EL (cell line): ENCODE results near the gene TEX29.

Source experiments
- DNase-seq: peaks from one replicate; pipeline ENCODE4 v3.0.0-alpha.2; 2016

The TEX29 gene

DNA sequence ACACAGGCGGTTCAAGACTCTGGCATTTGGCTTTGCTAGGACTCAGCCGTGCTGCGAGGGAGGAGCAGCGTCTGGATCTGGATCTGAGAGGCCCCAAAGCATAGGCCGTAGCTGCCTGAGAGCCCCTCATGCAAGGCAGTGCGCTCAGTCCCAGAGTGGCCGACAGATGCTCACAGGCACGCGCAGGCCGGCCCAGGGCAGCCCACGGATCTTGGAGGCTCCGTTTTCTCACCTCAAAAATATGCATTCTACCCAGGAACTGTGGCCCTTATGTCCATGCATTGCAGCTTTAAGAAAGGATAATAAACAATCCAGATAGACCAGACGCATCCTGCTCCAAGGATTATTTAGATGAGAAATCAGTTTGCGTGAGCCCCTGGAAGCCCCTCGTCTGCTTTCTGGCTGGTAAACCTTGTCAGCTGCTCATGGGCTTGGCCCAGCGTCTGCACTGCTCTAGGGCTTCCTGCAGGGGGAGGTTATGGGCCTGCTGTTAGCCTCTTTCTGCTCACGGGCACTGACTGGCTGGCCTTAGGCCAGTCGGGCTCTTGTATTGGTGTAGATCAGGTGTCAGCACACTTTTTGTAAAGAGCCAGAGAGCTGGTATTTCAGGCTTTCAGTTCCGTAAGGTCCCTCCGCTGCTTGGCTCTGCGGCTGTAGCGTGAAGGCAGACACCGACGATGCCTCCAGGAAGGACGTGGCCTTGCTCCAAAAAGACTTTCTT, 24.2 kb downstream of the TEX29 start:
- DNase-seq = peak; percentile 76

GRCh38 chr13:111345682-111346081, 25.2 kb downstream of the TEX29 start:
- DNase-seq = no peak

DNA sequence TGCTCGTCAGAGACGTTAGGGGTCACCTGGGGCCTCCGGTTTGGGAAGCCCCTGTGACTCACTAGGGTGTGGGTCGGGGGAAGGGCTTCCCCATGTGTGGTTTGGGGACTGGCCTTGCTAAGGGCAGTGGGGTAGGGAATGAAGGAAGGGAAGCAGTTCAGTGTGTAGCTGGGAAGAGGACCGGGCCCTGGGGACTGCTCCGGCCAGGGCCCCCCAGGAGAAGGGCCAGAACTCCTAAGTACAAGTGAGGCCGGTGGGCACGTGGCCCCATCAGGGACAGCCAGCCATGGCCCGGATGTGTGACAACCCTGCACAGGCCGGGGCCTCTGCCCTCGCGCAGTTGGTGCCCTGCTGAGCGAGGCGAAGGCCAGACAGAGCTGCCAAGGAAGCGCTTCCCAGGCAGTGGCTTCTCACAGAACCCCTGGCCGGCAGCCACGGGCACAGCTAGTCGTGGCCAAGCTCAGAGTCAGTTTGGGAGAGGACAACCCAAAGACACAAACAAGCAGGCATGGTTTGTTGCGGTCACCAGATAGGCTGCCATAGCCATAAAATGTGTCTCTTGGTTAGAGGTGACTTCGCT, 25.7 kb downstream of the TEX29 start:
- no peak for DNase-seq

GRCh38 chr13:111347438-111347837, 27.0 kb downstream of the TEX29 start:
- DNase-seq = no peak

DNA sequence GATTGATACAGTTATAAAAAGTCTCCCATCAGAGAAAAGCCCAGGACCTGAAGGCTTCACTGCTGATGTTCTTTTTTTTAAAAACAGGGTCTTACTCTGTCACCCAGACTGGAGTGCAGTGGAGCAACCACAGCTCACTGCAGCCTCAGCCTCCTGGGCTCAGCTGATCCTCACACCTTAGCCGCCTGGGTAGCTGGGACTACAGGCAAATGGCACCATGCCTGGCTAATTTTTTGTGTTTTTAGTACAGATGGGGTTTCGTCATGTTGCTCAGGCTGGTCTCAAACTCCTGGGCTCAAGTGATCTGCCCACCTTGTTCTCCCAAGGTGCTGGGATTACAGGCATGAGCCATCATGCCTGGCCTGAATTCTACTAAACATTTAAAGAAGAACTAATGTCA, 33.1 kb downstream of the TEX29 start:
- DNase-seq = no peak

DNA sequence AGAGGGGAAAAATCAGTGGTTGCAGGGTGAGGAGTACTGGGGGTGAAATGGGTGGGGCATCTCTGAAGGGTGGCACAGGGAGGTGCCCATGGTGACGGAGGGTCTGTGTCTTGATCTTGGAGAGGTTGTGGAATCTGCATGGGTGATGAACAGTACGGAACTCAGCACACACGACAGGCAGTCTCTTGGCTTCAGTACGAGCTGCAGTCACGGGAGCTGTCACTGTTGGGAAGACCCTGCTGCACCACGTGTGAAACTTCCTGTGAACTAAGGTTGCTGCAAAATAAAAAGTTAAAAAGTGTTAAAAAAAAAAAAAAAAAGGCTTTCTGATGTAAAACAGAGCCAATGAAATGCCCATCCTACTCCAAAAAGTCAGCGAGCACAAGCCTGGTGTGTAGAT, 34.3 kb downstream of the TEX29 start:
- no peak for DNase-seq

DNA sequence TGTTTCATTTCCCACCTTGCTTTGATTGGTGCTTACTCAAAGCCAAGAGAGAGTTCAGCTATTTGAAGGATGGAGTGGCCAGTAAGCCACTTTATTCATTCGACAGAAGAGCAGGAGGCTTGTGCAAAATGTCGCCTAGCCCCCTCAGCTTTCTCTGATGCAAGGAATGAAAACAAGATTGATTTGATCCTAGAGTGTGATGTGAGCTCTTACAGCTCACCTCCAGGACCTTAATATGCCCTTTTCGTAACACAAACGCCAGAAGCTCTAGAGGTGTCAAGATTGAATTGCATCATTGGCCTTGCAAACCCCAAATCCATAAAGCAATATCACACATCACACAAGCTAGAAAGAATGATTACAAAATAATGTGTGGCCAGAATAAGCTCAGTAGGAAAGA, 36.4 kb downstream of the TEX29 start:
- no peak for DNase-seq

DNA sequence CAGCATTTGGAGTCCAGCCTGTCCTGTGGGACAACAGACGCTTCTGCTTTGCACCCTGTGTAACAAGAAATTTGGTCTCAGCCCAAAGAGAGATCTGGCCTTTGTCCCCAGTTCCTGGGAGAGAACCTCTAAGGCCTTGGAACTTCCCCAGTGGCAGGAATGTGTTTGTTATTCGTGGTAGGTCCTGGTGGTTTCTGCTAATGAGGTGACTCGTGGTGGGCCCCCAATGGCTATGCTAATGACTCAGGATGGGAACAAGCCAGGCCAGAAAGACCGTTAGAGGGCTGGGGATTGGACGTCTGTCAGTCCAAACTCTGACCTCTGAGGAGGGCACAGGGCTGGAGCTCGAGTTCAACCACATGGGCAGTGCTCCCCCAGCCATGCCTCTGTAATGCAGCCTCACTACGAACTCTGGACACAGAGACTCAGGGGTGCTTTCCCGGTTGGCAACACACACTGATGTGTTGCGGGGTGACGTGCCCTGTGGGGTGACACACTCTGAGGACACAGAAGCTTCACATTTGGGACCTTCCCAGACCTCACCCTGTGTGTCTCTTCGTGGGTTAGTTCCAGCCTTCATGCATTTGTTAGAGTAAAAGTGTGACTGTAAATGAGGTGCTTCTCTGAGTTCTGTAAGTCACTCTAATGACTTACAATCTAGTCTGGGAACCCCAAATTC, 38.9 kb downstream of the TEX29 start:
- peak; percentile 34 for DNase-seq

DNA sequence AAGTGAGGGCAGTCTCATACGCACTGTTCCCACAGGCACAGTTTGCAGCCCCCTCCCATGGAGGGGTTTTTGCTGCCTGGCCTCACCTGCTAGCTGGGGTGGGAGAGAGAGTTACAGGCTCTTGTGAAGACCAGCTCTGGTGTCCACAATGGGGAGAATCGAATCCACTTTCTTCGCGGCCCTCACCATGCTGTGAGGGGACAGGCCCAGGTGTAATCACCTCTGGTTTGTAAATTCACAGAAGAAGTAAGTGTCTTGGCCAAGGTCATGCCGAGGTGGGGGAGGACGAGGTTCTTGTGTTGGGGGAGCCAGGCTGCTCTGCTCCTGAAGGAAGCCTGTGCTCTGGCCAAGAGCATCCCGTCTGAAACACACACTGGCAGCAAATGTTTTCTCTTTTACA, 39.5 kb downstream of the TEX29 start:
- no peak for DNase-seq

GRCh38 chr13:111360452-111360851, 40.0 kb downstream of the TEX29 start:
- DNase-seq = no peak

- DNase-seq = no peak
These were observed 40.8 kb downstream of the TEX29 start for GRCh38 chr13:111361046-111361872.

DNA sequence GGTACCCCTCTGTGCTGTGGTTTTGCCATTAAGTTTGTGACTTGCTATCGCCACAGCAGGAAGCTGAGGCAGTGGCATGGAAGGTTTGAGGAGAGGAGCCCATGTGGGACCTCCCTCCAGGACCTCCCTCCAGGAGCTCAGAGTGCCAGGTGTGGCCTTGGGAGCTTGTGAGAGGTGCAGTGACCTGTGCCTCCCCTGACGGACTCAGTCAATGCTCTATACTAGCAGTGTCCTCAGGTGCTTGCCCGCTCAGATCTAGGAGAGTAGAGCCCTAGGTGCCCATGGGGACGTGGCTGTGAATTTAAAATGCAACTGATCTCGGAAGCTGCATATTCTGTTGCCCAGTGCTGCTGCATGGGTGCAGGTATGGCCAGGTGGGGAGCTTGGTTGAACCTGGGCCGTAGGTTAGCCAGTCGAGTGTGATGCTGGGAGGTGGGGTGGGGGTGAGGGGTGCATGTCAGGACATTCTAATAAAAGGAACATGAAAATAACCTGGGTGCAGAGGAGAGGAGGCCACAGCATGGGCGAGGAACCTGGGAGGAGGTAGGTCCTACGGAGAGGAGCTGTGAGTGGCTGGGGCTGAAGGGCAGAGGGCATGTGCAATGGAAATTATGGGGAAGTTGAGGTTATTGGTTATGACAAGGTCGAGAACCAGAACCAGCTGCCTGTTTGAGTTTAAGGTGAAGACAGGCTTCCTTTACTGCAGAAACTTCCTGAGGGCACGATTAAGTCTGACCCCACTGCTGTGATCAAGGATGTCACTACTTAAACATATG, 41.6 kb downstream of the TEX29 start:
- DNase-seq = no peak

GRCh38 chr13:111363121-111363520, 42.7 kb downstream of the TEX29 start:
- DNase-seq = no peak

DNA sequence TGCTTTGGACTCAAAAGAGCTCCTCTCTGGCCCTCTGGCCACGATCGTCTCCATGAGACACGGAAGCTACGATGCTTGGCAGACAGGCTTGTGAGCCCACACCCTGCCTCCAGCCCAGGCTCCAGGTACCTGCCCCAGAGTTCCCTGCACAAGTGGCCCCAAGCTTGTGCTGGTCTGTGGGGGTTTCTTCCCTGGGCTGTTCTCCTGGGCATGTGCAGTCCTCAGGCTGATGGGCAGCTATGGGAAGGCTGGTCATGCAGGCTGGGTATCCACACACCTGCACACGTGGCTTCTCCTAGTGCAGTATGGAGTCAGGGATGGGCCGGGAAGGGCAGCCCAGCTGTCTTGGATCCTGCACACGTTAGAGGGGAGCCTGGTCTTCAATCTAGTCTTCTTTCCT, 43.1 kb downstream of the TEX29 start:
- no peak for DNase-seq

GRCh38 chr13:111365149-111366005, 44.9 kb downstream of the TEX29 start:
- DNase-seq = no peak

- DNase-seq = no peak
These were observed 46.9 kb downstream of the TEX29 start for GRCh38 chr13:111367340-111367739.

GRCh38 chr13:111368091-111368490, 47.6 kb downstream of the TEX29 start:
- no peak for DNase-seq

GRCh38 chr13:111370147-111370546, 49.7 kb downstream of the TEX29 start:
- no peak for DNase-seq

DNA sequence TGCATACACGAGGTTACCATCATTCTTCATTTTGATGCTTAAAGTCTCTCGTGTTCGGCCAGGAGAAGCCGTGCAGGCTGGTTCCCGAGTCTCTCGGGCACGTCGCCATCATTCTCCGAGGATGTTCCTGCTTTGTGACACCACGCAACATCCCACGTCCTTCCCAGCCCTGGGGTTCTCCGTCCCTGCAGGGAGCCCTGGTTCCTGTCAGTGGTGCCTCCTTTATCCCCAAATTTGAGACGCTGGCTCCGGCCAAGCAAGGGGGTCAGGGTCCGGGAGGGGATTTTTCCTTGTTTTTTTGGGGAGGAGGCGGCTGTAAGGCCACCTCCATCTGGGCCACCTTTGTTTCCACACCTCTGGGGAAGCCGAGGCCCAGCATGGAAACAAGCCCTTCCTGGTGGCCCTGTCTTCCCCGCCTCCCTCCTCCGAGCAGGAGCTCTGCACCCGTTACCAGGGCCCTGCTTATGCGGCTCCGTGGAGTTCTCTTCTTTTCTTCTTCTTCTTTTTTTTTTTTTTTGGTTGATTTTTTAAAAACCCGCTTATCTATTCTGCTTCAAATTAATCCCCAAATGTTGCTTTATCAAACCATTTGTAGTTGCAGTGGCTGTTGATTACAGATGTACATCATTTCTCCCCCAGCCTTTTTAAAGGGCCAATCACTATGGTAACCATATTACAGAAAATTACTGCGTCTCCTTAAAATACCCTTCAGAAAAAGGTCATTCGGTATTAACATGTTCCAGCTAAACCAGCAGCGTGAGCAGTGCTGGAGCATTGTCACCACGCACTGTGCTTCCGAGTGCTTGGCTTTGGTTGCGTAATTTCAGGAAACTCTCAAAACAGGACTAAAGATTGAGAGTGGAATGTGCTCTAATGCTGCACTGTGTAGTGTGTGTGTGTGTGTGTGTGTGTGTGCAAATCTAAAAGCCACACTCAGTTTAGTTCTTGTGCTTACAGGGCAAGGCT, 50.4 kb downstream of the TEX29 start:
- DNase-seq = no peak

DNA sequence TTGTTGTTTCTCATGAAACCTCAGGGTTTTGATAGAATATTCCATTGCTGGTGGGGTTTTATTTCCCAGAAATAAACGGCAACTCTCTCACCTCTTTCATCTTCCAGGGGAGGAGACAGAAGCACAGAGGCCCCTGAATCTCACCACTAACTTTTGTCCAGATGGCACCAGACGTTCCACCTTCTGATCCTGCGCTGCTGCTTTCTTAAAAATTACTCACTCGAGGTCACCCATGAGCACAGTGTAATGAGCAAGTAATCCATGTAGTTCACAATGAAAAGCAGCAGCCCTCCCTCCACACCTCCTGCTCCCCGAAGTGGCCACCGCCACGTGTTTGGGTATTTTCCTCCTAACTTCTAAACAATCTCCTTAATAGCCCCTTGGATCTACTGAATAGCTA, 51.3 kb downstream of the TEX29 start:
- DNase-seq = no peak
